NCI-H82 treated with DMSO at 0.1 percent for 48 hours (cell line): Measurements from ENCODE around the gene SIKE1.
"Not testable (repeated sequence)": the region's sequence is repeated elsewhere in the genome, so short reads cannot be mapped to it uniquely, and the experiment has no call there.

Experiments used
- DNase-seq: peaks from one replicate; lab custom pipeline; 2025; ENCODE audit not compliant: unreplicated experiment; lab: John Stamatoyannopoulos, UW

SIKE1 gene

GRCh38 chr1:114756009-114756892, 24.2 kb downstream of the SIKE1 start:
- DNase-seq, result no peak

- DNase-seq, result no peak
Measured at GRCh38 chr1:114755006-114755931, 25.2 kb downstream of the SIKE1 start.

GRCh38 chr1:114753702-114754101, 26.8 kb downstream of the SIKE1 start:
- DNase-seq, result not testable (repeated sequence)

- no peak for DNase-seq
Measured at GRCh38 chr1:114753143-114753542, 27.3 kb downstream of the SIKE1 start.

- no peak for DNase-seq
Measured at GRCh38 chr1:114750780-114751179, 29.7 kb downstream of the SIKE1 start.

- no peak for DNase-seq
Measured at GRCh38 chr1:114749835-114750234, 30.6 kb downstream of the SIKE1 start.

- DNase-seq, result no peak
Measured at GRCh38 chr1:114746450-114747121, 33.9 kb downstream of the SIKE1 start.

GRCh38 chr1:114745291-114745690, 35.2 kb downstream of the SIKE1 start:
- no peak for DNase-seq

GRCh38 chr1:114741963-114742746, 38.3 kb downstream of the SIKE1 start:
- no peak for DNase-seq

- no peak for DNase-seq
Measured at GRCh38 chr1:114740331-114740730, 40.2 kb downstream of the SIKE1 start.

GRCh38 chr1:114737314-114737849, 43.1 kb downstream of the SIKE1 start:
- no peak for DNase-seq

- no peak for DNase-seq
Measured at GRCh38 chr1:114735479-114735878, 45.0 kb downstream of the SIKE1 start.

- no peak for DNase-seq
Measured at GRCh38 chr1:114729782-114730181, 50.7 kb downstream of the SIKE1 start.

- no peak for DNase-seq
Measured at GRCh38 chr1:114728553-114728952, 51.9 kb downstream of the SIKE1 start.

- no peak for DNase-seq
Measured at GRCh38 chr1:114725230-114725629, 55.3 kb downstream of the SIKE1 start.

- no peak for DNase-seq
Measured at GRCh38 chr1:114723915-114724314, 56.6 kb downstream of the SIKE1 start.

- DNase-seq, result no peak
Measured at GRCh38 chr1:114723457-114723856, 57.0 kb downstream of the SIKE1 start.

GRCh38 chr1:114720492-114720891, 60.0 kb downstream of the SIKE1 start:
- no peak for DNase-seq
